A549 (cell line): ENCODE data around the gene TGIF1. TPM values are rescaled to one million over a fixed set of nuclear protein-coding genes. Genes with fewer than 3 reads are reported as not detected.

Experiments
- ATAC-seq, 2 experiments: fragments of 200-7000 bp in 1 of 2; fragments of >200 bp in 1 of 2; cut with Nextera tagmentation in 1 of 2; cut with Tn5 transposase in 1 of 2; 3 replicates each; pipeline versions ENCODE4 v1.8.0 to v1.9.1; 2018 to 2020; ENCODE audit warnings: mild to moderate bottlenecking in 1 of 2, moderate library complexity in 1 of 2
- CTCF ChIA-PET: fragments of 300-600 bp; sonication (Branson Sonifier 250); formaldehyde crosslinking; extraction: SDS; loops from one replicate; lab custom pipeline; 2021; ENCODE audit warnings: antibody characterized with exemption, inconsistent platforms; lab: Yijun Ruan, JAX
- POLR2A ChIA-PET: fragments of 350-600 bp; formaldehyde crosslinking; extraction: SDS; loops from one replicate; lab custom pipeline; 2021; ENCODE audit warnings: antibody characterized with exemption, inconsistent platforms; lab: Yijun Ruan, JAX
- DNase-seq, 2 experiments: peaks; one replicate each; pipeline versions ENCODE4 v3.0.0 to v3.0.0-alpha.2; 2011 to 2016; ENCODE audit warnings: low read depth in 1 of 2, low spot score in 1 of 2
- FAIRE-seq: peaks from 2 replicates; lab custom pipeline; 2011; peaks lifted over from hg19 to GRCh38; lab: Jason Lieb, UNC
- H3K27ac ChIP-seq, 2 experiments: fragments of >200 bp; sonication (Bioruptor Twin); formaldehyde crosslinking; 3 replicates each; pipeline ENCODE4 v1.5.1; 2016 to 2017
- H3K4me1 ChIP-seq: fragments of >200 bp; sonication (Bioruptor Twin); formaldehyde crosslinking; 3 replicates; pipeline ENCODE4 v1.6.1; 2016
- H3K4me2 ChIP-seq: fragments of >200 bp; sonication (Bioruptor Twin); formaldehyde crosslinking; 3 replicates; pipeline ENCODE4 v1.6.1; 2016
- H3K4me3 ChIP-seq: fragments of >200 bp; sonication (Bioruptor Twin); formaldehyde crosslinking; 3 replicates; pipeline ENCODE4 v1.5.1; 2016
- H3K9me3 ChIP-seq: fragments of >200 bp; sonication (Bioruptor Twin); formaldehyde crosslinking; 3 replicates; pipeline ENCODE4 v1.6.1; 2016
- CEBPB ChIP-seq, 2 experiments: fragments of >200 bp in 1 of 2; sonication (Bioruptor Twin) in 1 of 2; formaldehyde crosslinking in 1 of 2; IDR thresholded peaks; 2 replicates each; pipeline ENCODE4 v1.6.1; 2012 to 2016
- CHD2 ChIP-seq: fragments of 150-350 bp; IDR thresholded peaks from 2 replicates; pipeline ENCODE4 v1.6.1; 2014; ENCODE audit warnings: low read length; ENCODE audit not compliant: partially characterized antibody
- EHF ChIP-seq: fragments of 250-450 bp; sonication (Bioruptor Pico); IDR thresholded peaks from 2 replicates; pipeline ENCODE4 v1.5.0; 2020; ENCODE audit warnings: mild to moderate bottlenecking
- ELK1 ChIP-seq: fragments of 150-350 bp; IDR thresholded peaks from 2 replicates; pipeline ENCODE4 v1.6.1; 2014; ENCODE audit warnings: low read depth, mild to moderate bottlenecking, low read length
- ESRRA ChIP-seq: fragments of 150-350 bp; IDR thresholded peaks from 2 replicates; pipeline ENCODE4 v1.6.1; 2014; ENCODE audit warnings: mild to moderate bottlenecking, low read length, borderline replicate concordance
- FOSB ChIP-seq: fragments of 250-450 bp; sonication (Bioruptor Pico); IDR thresholded peaks from 2 replicates; pipeline ENCODE4 v1.5.0; 2020; ENCODE audit warnings: mild to moderate bottlenecking, moderate library complexity
- FOXS1 ChIP-seq: fragments of 250-450 bp; sonication (Bioruptor Pico); IDR thresholded peaks from 2 replicates; pipeline ENCODE4 v1.5.0; 2020; ENCODE audit warnings: mild to moderate bottlenecking, moderate library complexity
- GATA3 ChIP-seq: IDR thresholded peaks from 2 replicates; pipeline ENCODE4 v1.6.1; 2012; ENCODE audit warnings: borderline replicate concordance
- HES2 ChIP-seq: fragments of >200 bp; sonication (Bioruptor Twin); formaldehyde crosslinking; IDR thresholded peaks from 2 replicates; pipeline ENCODE4 v1.6.1; 2016
- HEYL ChIP-seq: fragments of 250-450 bp; sonication (Bioruptor Pico); IDR thresholded peaks from 2 replicates; pipeline ENCODE4 v1.8.0; 2021; ENCODE audit warnings: mild to moderate bottlenecking, moderate library complexity
- HOXA7 ChIP-seq: fragments of 250-450 bp; sonication (Bioruptor Pico); IDR thresholded peaks from 2 replicates; pipeline ENCODE4 v1.5.0; 2020; ENCODE audit warnings: mild to moderate bottlenecking, moderate library complexity
- HOXB13 ChIP-seq: fragments of 250-450 bp; sonication (Bioruptor Pico); IDR thresholded peaks from 2 replicates; pipeline ENCODE4 v1.5.0; 2020; ENCODE audit warnings: low read depth, mild to moderate bottlenecking, moderate library complexity
- HOXB5 ChIP-seq: fragments of 250-450 bp; sonication (Bioruptor Pico); IDR thresholded peaks from 2 replicates; pipeline ENCODE4 v1.5.0; 2020; ENCODE audit warnings: mild to moderate bottlenecking, moderate library complexity
- JUN ChIP-seq, 2 experiments: fragments of >200 bp; sonication (Bioruptor Twin); formaldehyde crosslinking; IDR thresholded peaks; 2 replicates in 1 of 2; 3 replicates in 1 of 2; pipeline ENCODE4 v1.6.1; 2016 to 2017
- JUNB ChIP-seq: fragments of >200 bp; sonication (Bioruptor Twin); formaldehyde crosslinking; IDR thresholded peaks from 2 replicates; pipeline ENCODE4 v1.6.1; 2016
- KDM1A ChIP-seq: fragments of 200-600 bp; sonication (generic); IDR thresholded peaks from 2 replicates; pipeline ENCODE4 v1.6.1; 2016; ENCODE audit warnings: low read depth, mild to moderate bottlenecking
- KDM5A ChIP-seq: fragments of 200-600 bp; sonication (generic); IDR thresholded peaks from 2 replicates; pipeline ENCODE4 v1.6.1; 2016; ENCODE audit warnings: antibody characterized with exemption, mild to moderate bottlenecking
- MAFK ChIP-seq: fragments of 450-650 bp; IDR thresholded peaks from 2 replicates; pipeline ENCODE4 v1.6.1; 2014; ENCODE audit not compliant: partially characterized antibody
- MYC ChIP-seq: IDR thresholded peaks from 2 replicates; pipeline ENCODE4 v1.6.1; 2012; ENCODE audit warnings: mild to moderate bottlenecking, inconsistent platforms, low read length, improper control_type of control experiment, borderline replicate concordance
- NFE2L2 ChIP-seq: fragments of 150-350 bp; conservative IDR thresholded peaks from 2 replicates; pipeline ENCODE4 v1.6.1; 2014; ENCODE audit warnings: low read length
- NPAS2 ChIP-seq: fragments of 250-450 bp; sonication (Bioruptor Pico); IDR thresholded peaks from 2 replicates; pipeline ENCODE4 v1.8.0; 2022; ENCODE audit warnings: mild to moderate bottlenecking, moderate library complexity, borderline replicate concordance
- NR3C1 ChIP-seq: fragments of >200 bp; sonication (Bioruptor Twin); formaldehyde crosslinking; IDR thresholded peaks from 3 replicates; pipeline ENCODE4 v1.6.1; 2017
- PBX3 ChIP-seq: IDR thresholded peaks from 2 replicates; pipeline ENCODE4 v1.6.1; 2012
- POLR2AphosphoS2 ChIP-seq: conservative IDR thresholded peaks from 2 replicates; pipeline ENCODE4 v1.6.1; 2012; ENCODE audit warnings: low read length, improper control_type of control experiment, inconsistent platforms
- RARB ChIP-seq: fragments of 250-450 bp; sonication (Bioruptor Pico); IDR thresholded peaks from 2 replicates; pipeline ENCODE4 v1.8.0; 2021; ENCODE audit warnings: mild to moderate bottlenecking, moderate library complexity
- RFX5 ChIP-seq: fragments of 450-650 bp; IDR thresholded peaks from 2 replicates; pipeline ENCODE4 v1.7.1; 2014; ENCODE audit warnings: antibody characterized with exemption, mild to moderate bottlenecking, moderate library complexity
- RNF2 ChIP-seq: fragments of 200-600 bp; sonication (generic); IDR thresholded peaks from 2 replicates; pipeline ENCODE4 v1.6.1; 2016; ENCODE audit warnings: low read depth, mild to moderate bottlenecking, antibody characterized with exemption, moderate library complexity, borderline replicate concordance
- SMC3 ChIP-seq: fragments of >200 bp; sonication (Bioruptor Twin); formaldehyde crosslinking; IDR thresholded peaks from 3 replicates; pipeline ENCODE4 v1.6.1; 2018; ENCODE audit warnings: inconsistent platforms
- TP53 ChIP-seq: fragments of 250-450 bp; sonication (Bioruptor Pico); IDR thresholded peaks from 2 replicates; pipeline ENCODE4 v1.5.0; 2021; ENCODE audit warnings: mild to moderate bottlenecking, moderate library complexity
- ZC3H11A ChIP-seq: fragments of 450-650 bp; IDR thresholded peaks from 2 replicates; pipeline ENCODE4 v1.6.1; 2014; ENCODE audit warnings: antibody characterized with exemption, mild to moderate bottlenecking
- ZFP36 ChIP-seq: fragments of 450-650 bp; IDR thresholded peaks from 2 replicates; pipeline ENCODE4 v1.6.1; 2014; ENCODE audit warnings: borderline replicate concordance; ENCODE audit not compliant: partially characterized antibody
- ZNF302 ChIP-seq: fragments of 250-450 bp; sonication (Bioruptor Pico); IDR thresholded peaks from 2 replicates; pipeline ENCODE4 v1.9.0; 2021; ENCODE audit warnings: inconsistent platforms, mild to moderate bottlenecking, moderate library complexity
- ZSCAN20 ChIP-seq: fragments of 250-450 bp; sonication (Bioruptor Pico); IDR thresholded peaks from 2 replicates; pipeline ENCODE4 v1.8.0; 2022; ENCODE audit warnings: mild to moderate bottlenecking, moderate library complexity
- WGBS: methylation state at CpG from one replicate; pipeline ENCODE4 v1.1.6; 2017; ENCODE audit errors: missing lambda C conversion rate; 5-methylcytosine and 5-hydroxymethylcytosine counted together
- polyA minus RNA-seq: library from RNA; depleted of rRNA, polyadenylated mRNA; stranded (reverse); fragments of >200 nt; gene quantifications from 2 replicates; pipeline ENCODE4 v1.2.3, GENCODE V29; 2011; rRNA and poly(A)+ RNA removed
- polyA plus RNA-seq, 4 experiments: library from polyadenylated mRNA; depleted of rRNA in 3 of 4; stranded (reverse); fragments of >200 nt; fragmentation: RNase III in 1 of 4; extraction: RNeasy Plus Mini Kit Qiagen cat#74134 plus additional on column Dnase treatment in 1 of 4; gene quantifications; 2 replicates in 3 of 4; 3 replicates in 1 of 4; pipeline ENCODE4 v1.2.3, GENCODE V29; 2011 to 2017
- TF ChIP-seq, protein P1 (sequence below): fragments of 200-600 bp; sonication (generic); IDR thresholded peaks from 2 replicates; pipeline ENCODE4 v1.6.1; 2016; ENCODE audit warnings: antibody characterized with exemption, mild to moderate bottlenecking, moderate library complexity
- TF ChIP-seq, protein P2 (sequence below): IDR thresholded peaks from 2 replicates; pipeline ENCODE4 v1.6.1; 2012; ENCODE audit warnings: low read depth, borderline replicate concordance

TGIF1 gene
- polyA plus RNA-seq (2011; rRNA removed), result 174 and 196 TPM in 2 replicates
- polyA plus RNA-seq (2012; cell fraction: cytosol; rRNA removed), result 187 and 232 TPM in 2 replicates
- 218 and 317 TPM in 2 replicates for polyA plus RNA-seq (2012; cell fraction: nucleus; rRNA removed)
- 132 to 160 TPM (median 159 TPM) in 3 replicates for polyA plus RNA-seq (2017; fragmentation: RNase III; extraction: RNeasy Plus Mini Kit Qiagen cat#74134 plus additional on column Dnase treatment)
- 302 and 322 TPM in 2 replicates for polyA minus RNA-seq

DNA sequence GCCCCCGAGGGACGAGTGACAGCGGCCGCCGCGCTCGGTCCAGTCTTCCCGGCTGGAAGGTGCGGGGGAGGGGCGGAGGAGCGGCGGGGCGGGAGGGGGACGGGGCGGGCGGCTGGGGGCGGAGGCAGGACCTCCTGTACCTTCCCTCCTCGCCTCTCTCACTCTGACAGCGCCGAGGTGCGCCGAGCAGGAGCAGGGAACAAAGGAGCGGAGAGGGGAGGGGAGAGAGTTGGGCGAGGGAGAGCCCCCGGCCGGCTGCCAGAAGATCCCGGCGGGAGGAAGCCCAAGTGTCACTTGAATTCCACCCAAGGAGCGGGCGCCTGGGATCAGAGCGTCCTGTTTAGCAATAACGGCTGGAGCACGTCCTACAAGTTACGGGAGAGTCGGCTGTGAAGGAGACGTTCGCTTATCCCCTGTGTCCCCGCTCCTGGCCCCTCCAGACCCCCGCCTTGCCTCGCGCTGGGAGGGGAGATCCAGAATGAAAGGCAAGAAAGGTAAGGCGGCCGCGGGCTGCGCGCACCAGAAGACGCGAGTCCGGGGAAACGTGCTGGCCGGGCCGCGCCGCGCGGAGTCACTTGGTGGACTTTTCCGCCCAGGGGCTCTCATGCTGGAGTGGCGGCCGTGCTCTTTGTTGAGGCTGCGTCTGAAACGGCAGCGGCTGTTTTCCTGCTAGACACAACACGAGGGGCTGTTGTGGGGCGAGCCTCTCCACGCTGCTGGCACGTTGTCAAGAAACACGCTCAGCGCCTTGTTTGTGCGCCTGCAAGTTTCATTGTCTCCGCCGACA is at the start of gene TGIF1:
Gene TGIF1 (plus strand): TSS at position 161 of the 787 bp plus-strand sequence. CDS start 318 bp downstream, at position 479.
- WGBS, result under 1% methylated on average over 37 of the region's 71 CpGs
- CTCF ChIA-PET, result interaction anchor here (0.5 to 2.3 kb wide), 4 partner anchors 31 to 168 kb away, joined by 3 to 14 read pairs (median 4); no protein-coding TSS in a partner anchor
- Histone ChIP-seq H3K4me3 (peak within 1 kb of the TSS; percentile 93), H3K4me2 (peak within 1 kb of the TSS; percentile 98), H3K27ac (peak within 1 kb of the TSS; percentile 98 to 100), H3K4me1 (peaks cover 18% of the 10 kb centered on the region), H3K9me3 (no peaks in the 10 kb centered on the region)
- peak in 1 of 2 experiments; percentile 84 for DNase-seq
- FAIRE-seq, result no peak
- peak; percentile 45 to 62 for ATAC-seq
- POLR2A ChIA-PET, result interaction anchor here (1.0 to 6.2 kb wide), 6 partner anchors 9 to 216 kb away, joined by 3 to 48 read pairs (median 22); no protein-coding TSS in a partner anchor
- TF ChIP-seq EHF (CRISPR knock-in tag) (no peak), KDM5A (no peak), NR3C1 (no peak), HEYL (CRISPR knock-in tag) (no peak), PBX3 (peak; percentile 62), MYC (0 out of 2 replicates have a peak, but pooled peaks have one; percentile 26), TP53 (0 out of 2 replicates have a peak, but pooled peaks have one; percentile 64), NFE2L2 (no peak), HES2 (no peak), ELK1 (no peak), FOSB (CRISPR knock-in tag) (no peak), POLR2AphosphoS2 (no peak), JUNB (no peak), ZC3H11A (no peak), ZSCAN20 (CRISPR knock-in tag) (no peak), RNF2 (no peak), CHD2 (no peak), KDM1A (no peak), GATA3 (peak; percentile 13; the same call in 1 of the 2 replicates), RARB (CRISPR knock-in tag) (no peak), HOXB13 (CRISPR knock-in tag) (no peak), MAFK (no peak), NPAS2 (no peak), ZFP36 (no peak), ZNF302 (no peak), SMC3 (no peak), RFX5 (no peak), ESRRA (no peak), HOXB5 (CRISPR knock-in tag) (no peak), CEBPB (IDR thresholded peaks at IDR 0.05) (no peak), FOXS1 (no peak), JUN (IDR thresholded peaks at IDR 0.05) (peak; percentile 17 to 79), HOXA7 (CRISPR knock-in tag) (no peak)
- TF ChIP-seq, protein P1, sequence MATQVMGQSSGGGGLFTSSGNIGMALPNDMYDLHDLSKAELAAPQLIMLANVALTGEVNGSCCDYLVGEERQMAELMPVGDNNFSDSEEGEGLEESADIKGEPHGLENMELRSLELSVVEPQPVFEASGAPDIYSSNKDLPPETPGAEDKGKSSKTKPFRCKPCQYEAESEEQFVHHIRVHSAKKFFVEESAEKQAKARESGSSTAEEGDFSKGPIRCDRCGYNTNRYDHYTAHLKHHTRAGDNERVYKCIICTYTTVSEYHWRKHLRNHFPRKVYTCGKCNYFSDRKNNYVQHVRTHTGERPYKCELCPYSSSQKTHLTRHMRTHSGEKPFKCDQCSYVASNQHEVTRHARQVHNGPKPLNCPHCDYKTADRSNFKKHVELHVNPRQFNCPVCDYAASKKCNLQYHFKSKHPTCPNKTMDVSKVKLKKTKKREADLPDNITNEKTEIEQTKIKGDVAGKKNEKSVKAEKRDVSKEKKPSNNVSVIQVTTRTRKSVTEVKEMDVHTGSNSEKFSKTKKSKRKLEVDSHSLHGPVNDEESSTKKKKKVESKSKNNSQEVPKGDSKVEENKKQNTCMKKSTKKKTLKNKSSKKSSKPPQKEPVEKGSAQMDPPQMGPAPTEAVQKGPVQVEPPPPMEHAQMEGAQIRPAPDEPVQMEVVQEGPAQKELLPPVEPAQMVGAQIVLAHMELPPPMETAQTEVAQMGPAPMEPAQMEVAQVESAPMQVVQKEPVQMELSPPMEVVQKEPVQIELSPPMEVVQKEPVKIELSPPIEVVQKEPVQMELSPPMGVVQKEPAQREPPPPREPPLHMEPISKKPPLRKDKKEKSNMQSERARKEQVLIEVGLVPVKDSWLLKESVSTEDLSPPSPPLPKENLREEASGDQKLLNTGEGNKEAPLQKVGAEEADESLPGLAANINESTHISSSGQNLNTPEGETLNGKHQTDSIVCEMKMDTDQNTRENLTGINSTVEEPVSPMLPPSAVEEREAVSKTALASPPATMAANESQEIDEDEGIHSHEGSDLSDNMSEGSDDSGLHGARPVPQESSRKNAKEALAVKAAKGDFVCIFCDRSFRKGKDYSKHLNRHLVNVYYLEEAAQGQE, result 0 out of 2 replicates have a peak, but pooled peaks have one; percentile 21
- TF ChIP-seq, protein P2, sequence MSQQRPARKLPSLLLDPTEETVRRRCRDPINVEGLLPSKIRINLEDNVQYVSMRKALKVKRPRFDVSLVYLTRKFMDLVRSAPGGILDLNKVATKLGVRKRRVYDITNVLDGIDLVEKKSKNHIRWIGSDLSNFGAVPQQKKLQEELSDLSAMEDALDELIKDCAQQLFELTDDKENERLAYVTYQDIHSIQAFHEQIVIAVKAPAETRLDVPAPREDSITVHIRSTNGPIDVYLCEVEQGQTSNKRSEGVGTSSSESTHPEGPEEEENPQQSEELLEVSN, result no peak
